Heart right ventricle (tissue), 16 donors: ENCODE measurements around the gene AUTS2. TPM values are rescaled to one million over a fixed set of nuclear protein-coding genes. Genes with fewer than 3 reads are reported as not detected.
A peak's percentile ranks its signal among the peaks of the same experiment; 100 is the strongest.

Experiments
- ATAC-seq, 8 donors: fragments of 200-7000 bp; cut with Tn5 transposase; one replicate each; pipeline ENCODE4 v1.9.1; 2020; ENCODE audit warnings: mild to moderate bottlenecking in 8 of 8, moderate library complexity in 8 of 8, moderate number of reproducible peaks in 1 of 8
- DNase-seq, 2 donors: peaks; one replicate each; pipeline ENCODE4 v3.0.0-alpha.2; 2020
- H3K27ac ChIP-seq, 10 donors: fragments of 200-600 bp; sonication (generic) in 2 of 10; one replicate each; pipeline versions ENCODE4 v1.5.0 to v1.8.0; 2020 to 2022; ENCODE audit warnings: mild to moderate bottlenecking in 3 of 10
- H3K27me3 ChIP-seq, 7 donors: fragments of 200-600 bp; one replicate each; pipeline ENCODE4 v1.8.0; 2021 to 2022; ENCODE audit warnings: mild to moderate bottlenecking in 2 of 7
- H3K36me3 ChIP-seq, 9 donors: fragments of 200-600 bp; sonication (generic) in 1 of 9; one replicate each; pipeline versions ENCODE4 v1.5.0 to v1.8.0; 2020 to 2022; ENCODE audit warnings: mild to moderate bottlenecking in 2 of 9
- H3K4me1 ChIP-seq, 9 donors: fragments of 200-600 bp; sonication (generic) in 1 of 9; one replicate each; pipeline versions ENCODE4 v1.5.0 to v1.8.0; 2020 to 2022; ENCODE audit warnings: mild to moderate bottlenecking in 4 of 9
- H3K4me3 ChIP-seq, 10 donors: fragments of 200-600 bp; sonication (generic) in 2 of 10; one replicate each; pipeline versions ENCODE4 v1.5.0 to v1.8.0; 2020 to 2022; ENCODE audit warnings: mild to moderate bottlenecking in 7 of 10, moderate library complexity in 2 of 10
- H3K9me3 ChIP-seq, 11 donors: fragments of 200-600 bp in 10 of 11; sonication (generic) in 2 of 11; one replicate each; pipeline versions ENCODE4 v1.5.0 to v1.8.0; 2013 to 2022; ENCODE audit warnings: mild to moderate bottlenecking in 2 of 11, control low read depth in 1 of 11, moderate library complexity in 1 of 11
- CTCF ChIP-seq, 9 donors: fragments of 200-600 bp; sonication (generic) in 2 of 9; IDR thresholded peaks; one replicate each; pipeline versions ENCODE4 v1.5.0 to v1.8.0; 2021 to 2022; ENCODE audit warnings: antibody characterized with exemption in 9 of 9, mild to moderate bottlenecking in 5 of 9, moderate library complexity in 1 of 9
- WGBS, 2 donors: extraction: QIAGEN DNeasy Blood & Tissue Kit; methylation state at CpG; one replicate each; pipeline ENCODE4 v1.1.7; 2013; ENCODE audit warnings: inconsistent platforms in 1 of 2; 5-methylcytosine and 5-hydroxymethylcytosine counted together
- intact Hi-C, 10 donors: fragments of 100-400 bp; cut with DNase I; formaldehyde crosslinking; loops; one replicate each; pipeline versions ENCODE4 v1.11.1 to v1.14.2; 2022
- polyA plus RNA-seq, 2 donors: library from polyadenylated mRNA; stranded (reverse); fragments of 200-250 nt; gene quantifications; one replicate each; pipeline ENCODE4 v1.2.3, GENCODE V29; 2013
- total RNA-seq, 10 donors: library from RNA; stranded (reverse); fragmentation: NEBNext Ultra II Directional in 3 of 10; extraction: Animal tissue kit (Norgen Biotek cat#: 25700) in 3 of 10; gene quantifications; one replicate each; pipeline versions ENCODE4 v1.2.1 to v1.2.4, GENCODE V29; 2021 to 2023
- donor health status: Arrhythmogenic right ventricular cardiomyopathy.
- donor health status: ischemic (EF 13 %, LVEDD 7.1; RV severe dilation, severe dysfunction).
- donor health status: healthy with polysubstance abuse.
- donor health status: DM: no; HTN: yes; CAD: no.
- donor health status: DM: no; HTN: no; CAD: no.
- donor health status: ischemic (EF 25% LVEDD 6.9; RV normal size, moderate dysfunction).
- donor health status: ischemic (EF 25% LVEDD 5.7; RV mildly dilated, moderate dysfunction).
- donor health status: healthy.
- donor health status: DM: yes; HTN: yes; CAD: no.
- donor health status: Ischemic cardiomyopathy.
- donor health status: ischemic (EF 35%, LVEDD 5.7; RV mildly dilated, moderate dysfunction).
- donor health status: nonischemic (EF 11% LVEDD 7.7; RV severe dilation, severe dysfunction).
- donor health status: DM: yes; HTN: yes; CAD: no.
- donor health status: PGD.
- donor health status: ischemic (EF 29% LVEDD 5.4; RV normal size, mild dysfunction).
- donor health status: nonischemic (EF 23%, LVEDD 6.1; RV moderate dilation, normal function).

Gene AUTS2
- total and polyA plus RNA-seq, 12 donors, result 1.6 to 11.2 (median 7.3) TPM

GRCh38 chr7:70415179-70415972 lies 817.1 kb downstream of the AUTS2 start:
- no peak for TF ChIP-seq CTCF (IDR thresholded peaks at IDR 0.05)
- DNase-seq (no peak), ATAC-seq (no peak)
- Histone ChIP-seq H3K27ac (no peak overlapping the region), H3K27me3 (no peaks in the 10 kb centered on the region), H3K4me1 (no peaks in the 10 kb centered on the region), H3K9me3 (no peaks in the 10 kb centered on the region), H3K4me3 (no peak overlapping the region), H3K36me3 (no peaks in the 10 kb centered on the region)
- WGBS, 2 donors, result 96 to 97% methylated on average over 10 of the region's 10 CpGs
- intact Hi-C loops, result loop anchor here in 1 of 10 donors (10.0 kb wide), 1 partner anchor 71 kb away; no protein-coding TSS in a partner anchor

DNA sequence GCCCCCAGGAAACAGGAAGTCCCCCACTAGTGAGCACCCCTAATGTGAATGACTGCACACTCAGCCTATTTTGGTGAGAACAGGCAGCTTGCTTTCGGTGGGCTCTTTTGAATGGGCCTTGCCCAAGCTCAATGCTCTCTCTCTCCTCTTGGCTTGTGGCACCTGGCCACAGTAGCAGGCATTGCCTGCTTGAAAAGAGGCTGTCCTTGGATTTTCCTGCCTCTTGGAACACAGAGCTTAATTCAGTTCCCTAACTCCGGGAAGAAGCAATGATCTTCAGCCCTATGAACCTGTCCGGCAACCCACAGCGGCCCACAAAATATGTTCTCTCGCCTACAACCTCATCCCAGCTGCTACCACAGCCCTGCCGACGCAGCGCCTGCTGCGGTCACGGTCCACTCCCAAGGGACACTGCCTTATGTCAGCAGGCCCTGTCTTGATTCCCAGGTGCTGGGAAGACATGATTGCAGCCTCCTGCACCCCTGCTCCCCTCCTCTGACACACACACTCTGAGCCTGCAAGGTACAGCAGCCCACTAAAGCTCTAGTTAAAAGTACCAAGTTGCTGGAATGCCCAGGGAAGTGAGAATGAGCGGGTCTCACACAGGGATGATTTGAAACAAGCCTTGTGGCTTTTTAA lies 818.2 kb downstream of the AUTS2 start:
- intact Hi-C loops, result loop anchor here in 1 of 10 donors (10.0 kb wide), 1 partner anchor 72 kb away; no protein-coding TSS in a partner anchor
- no peak overlapping the region for H3K27ac ChIP-seq
- ATAC-seq (no peak), DNase-seq (no peak)
- TF ChIP-seq CTCF (IDR thresholded peaks at IDR 0.05), result no peak
- no peaks in the 10 kb centered on the region for H3K9me3 ChIP-seq
- no peaks in the 10 kb centered on the region for H3K27me3 ChIP-seq
- no peaks in the 10 kb centered on the region for H3K4me1 ChIP-seq
- WGBS, 2 donors, result 93 to 94% methylated on average over 11 of the region's 11 CpGs
- H3K36me3 ChIP-seq, result no peaks in the 10 kb centered on the region
- no peak overlapping the region for H3K4me3 ChIP-seq

DNA sequence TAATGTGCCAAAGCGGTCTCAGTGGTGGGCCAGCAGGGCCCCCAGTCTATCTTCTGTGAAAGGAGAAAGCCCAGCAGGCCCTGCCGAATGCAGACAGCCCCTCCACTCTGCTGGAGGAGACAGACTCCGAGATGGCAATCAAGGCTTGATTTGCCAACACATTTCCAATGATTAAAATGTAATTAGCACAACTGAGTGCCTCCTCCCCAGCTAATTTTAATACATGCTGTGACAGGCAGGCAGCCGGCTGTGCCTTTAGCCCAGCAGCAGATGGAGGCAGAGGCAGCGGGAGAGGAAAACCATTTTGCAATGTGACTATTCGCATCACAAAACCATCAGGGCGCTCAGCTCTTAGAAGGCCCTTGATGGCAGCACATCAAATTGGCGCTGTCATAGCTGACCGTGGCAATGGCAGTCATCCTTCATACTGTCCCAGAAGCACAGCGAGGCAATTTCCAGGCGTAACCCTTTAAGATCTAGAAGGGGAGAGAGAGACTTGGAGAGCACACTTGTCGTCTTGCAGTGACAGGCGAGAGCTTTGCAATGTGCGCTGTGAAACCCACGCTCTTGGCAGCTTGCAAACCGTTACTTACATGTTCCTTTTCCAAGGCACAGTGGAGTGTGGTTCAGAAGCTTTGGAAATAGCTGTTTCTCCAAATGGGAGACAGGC lies 818.8 kb downstream of the AUTS2 start:
- intact Hi-C loops, result loop anchor here in 1 of 10 donors (10.0 kb wide), 1 partner anchor 72 kb away; no protein-coding TSS in a partner anchor
- H3K27ac ChIP-seq, result no peak overlapping the region
- ATAC-seq, result peak in 1 of 8 donors; percentile 24
- no peaks in the 10 kb centered on the region for H3K36me3 ChIP-seq
- H3K4me1 ChIP-seq, result no peaks in the 10 kb centered on the region
- H3K27me3 ChIP-seq, result no peaks in the 10 kb centered on the region
- no peak for TF ChIP-seq CTCF (IDR thresholded peaks at IDR 0.05)
- no peak for DNase-seq
- H3K9me3 ChIP-seq, result no peaks in the 10 kb centered on the region
- H3K4me3 ChIP-seq, result no peak overlapping the region
- WGBS, 2 donors, result 92 to 95% methylated on average over 16 of the region's 16 CpGs
